ENCODE measurements around the gene PSME4. TPM values are rescaled to one million over a fixed set of nuclear protein-coding genes. Genes with fewer than 3 reads are reported as not detected.

The PSME4 gene
- total and polyA plus RNA-seq, 11 donors, result 30.8 to 110 (median 59.9) TPM

GRCh38 chr2:53960476-53960875 lies 10.3 kb downstream of the PSME4 start:
- Histone ChIP-seq H3K4me1 (peaks cover 0 to 58% (median 32%) of the 10 kb centered on the region in 12 donors), H3K36me3 (no peaks in the 10 kb centered on the region), H3K4me3 (no peak overlapping the region), H3K27ac (no peak overlapping the region), H3K9me3 (no peaks in the 10 kb centered on the region), H3K27me3 (no peaks in the 10 kb centered on the region)
- intact Hi-C loops (cut with DNase I), result loop anchor here in 1 of 10 donors (10.0 kb wide), 1 partner anchor 114 kb away; no protein-coding TSS in a partner anchor
- TF ChIP-seq, protein P1, sequence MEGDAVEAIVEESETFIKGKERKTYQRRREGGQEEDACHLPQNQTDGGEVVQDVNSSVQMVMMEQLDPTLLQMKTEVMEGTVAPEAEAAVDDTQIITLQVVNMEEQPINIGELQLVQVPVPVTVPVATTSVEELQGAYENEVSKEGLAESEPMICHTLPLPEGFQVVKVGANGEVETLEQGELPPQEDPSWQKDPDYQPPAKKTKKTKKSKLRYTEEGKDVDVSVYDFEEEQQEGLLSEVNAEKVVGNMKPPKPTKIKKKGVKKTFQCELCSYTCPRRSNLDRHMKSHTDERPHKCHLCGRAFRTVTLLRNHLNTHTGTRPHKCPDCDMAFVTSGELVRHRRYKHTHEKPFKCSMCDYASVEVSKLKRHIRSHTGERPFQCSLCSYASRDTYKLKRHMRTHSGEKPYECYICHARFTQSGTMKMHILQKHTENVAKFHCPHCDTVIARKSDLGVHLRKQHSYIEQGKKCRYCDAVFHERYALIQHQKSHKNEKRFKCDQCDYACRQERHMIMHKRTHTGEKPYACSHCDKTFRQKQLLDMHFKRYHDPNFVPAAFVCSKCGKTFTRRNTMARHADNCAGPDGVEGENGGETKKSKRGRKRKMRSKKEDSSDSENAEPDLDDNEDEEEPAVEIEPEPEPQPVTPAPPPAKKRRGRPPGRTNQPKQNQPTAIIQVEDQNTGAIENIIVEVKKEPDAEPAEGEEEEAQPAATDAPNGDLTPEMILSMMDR (IDR thresholded peaks at IDR 0.05), result no peak
- no peak for TF ChIP-seq POLR2A (IDR thresholded peaks at IDR 0.05)
- no peak for DNase-seq
- WGBS, 4 donors, result 59 to 64% (median 61%) methylated on average over 4 of the region's 4 CpGs
- no peak for ATAC-seq

GRCh38 chr2:53958443-53958842 lies 12.3 kb downstream of the PSME4 start:
- H3K27ac ChIP-seq, result no peak overlapping the region
- TF ChIP-seq, protein P1 (IDR thresholded peaks at IDR 0.05), result no peak
- TF ChIP-seq POLR2A (IDR thresholded peaks at IDR 0.05), result no peak

DNA sequence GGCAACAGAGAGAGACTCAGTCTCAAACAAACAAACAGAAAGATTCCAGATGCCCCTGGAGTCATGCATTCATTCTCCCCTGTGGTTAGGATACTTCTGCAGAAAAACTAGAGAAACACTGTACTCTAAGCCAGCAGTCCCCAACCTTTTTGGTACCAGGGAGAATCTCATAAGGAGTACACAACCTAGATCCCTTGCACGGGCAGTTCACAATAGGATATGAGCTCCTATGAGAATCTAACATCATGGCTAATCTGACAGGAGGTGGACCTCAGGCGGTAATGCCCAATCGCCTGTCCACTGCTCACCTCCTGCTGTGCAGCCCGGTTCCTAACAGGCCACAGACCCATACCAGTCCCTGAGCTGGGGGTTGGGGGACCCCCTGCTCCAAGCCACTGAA lies 18.3 kb downstream of the PSME4 start:
- Histone ChIP-seq H3K36me3 (peaks cover 0 to 20% (median 14%) of the 10 kb centered on the region in 9 donors), H3K27ac (no peak overlapping the region), H3K27me3 (no peaks in the 10 kb centered on the region), H3K9me3 (no peaks in the 10 kb centered on the region), H3K4me3 (no peak overlapping the region), H3K4me1 (peaks cover 0 to 26% (median 1%) of the 10 kb centered on the region in 12 donors)
- ATAC-seq (peak in 1 of 4 donors; percentile 15), DNase-seq (no peak)
- TF ChIP-seq, protein P1 (IDR thresholded peaks at IDR 0.05), result no peak
- TF ChIP-seq POLR2A (IDR thresholded peaks at IDR 0.05), result no peak
- WGBS, 4 donors, result 89 to 93% (median 91%) methylated on average over 3 to 4 of the region's 4 CpGs
- intact Hi-C loops (cut with DNase I), result no loop called here

More at GRCh38 chr2:53958443-53958842, 12.3 kb downstream of the PSME4 start:
- Histone ChIP-seq H3K27me3 (no peaks in the 10 kb centered on the region), H3K4me1 (peaks cover 0 to 48% (median 21%) of the 10 kb centered on the region in 12 donors), H3K4me3 (no peak overlapping the region), H3K9me3 (no peaks in the 10 kb centered on the region), H3K36me3 (peaks cover 0 to 6% (median 0%) of the 10 kb centered on the region in 9 donors)
- WGBS, 4 donors, result 93 to 97% (median 94%) methylated on average over 2 of the region's 2 CpGs
- intact Hi-C loops (cut with DNase I), result no loop called here
- ATAC-seq (no peak), DNase-seq (no peak)

- Histone ChIP-seq H3K9me3 (no peaks in the 10 kb centered on the region), H3K36me3 (peaks cover 0 to 45% (median 35%) of the 10 kb centered on the region in 9 donors), H3K27ac (peak overlapping the region in 1 of 12 donors; percentile 37), H3K4me1 (peaks cover 0 to 36% (median 14%) of the 10 kb centered on the region in 12 donors), H3K27me3 (no peaks in the 10 kb centered on the region), H3K4me3 (no peak overlapping the region)
- intact Hi-C loops (cut with DNase I), result no loop called here
- 87 to 92% (median 90%) methylated on average over 1 of the region's 1 CpG for WGBS, 4 donors
- ATAC-seq, result peak in 1 of 4 donors; percentile 8
- TF ChIP-seq, protein P1 (IDR thresholded peaks at IDR 0.05), result no peak
- no peak for TF ChIP-seq POLR2A (IDR thresholded peaks at IDR 0.05)
- DNase-seq, result no peak
Observed at GRCh38 chr2:53949457-53949856, 21.3 kb downstream of the PSME4 start.
